ENCODE measurements around the gene YPEL4.

GRCh38 chr11:57698843-57699365, 49.2 kb upstream of the YPEL4 start:
- TF ChIP-seq CTCF (IDR thresholded peaks at IDR 0.05): no peak
- no peak for TF ChIP-seq EP300 (IDR thresholded peaks at IDR 0.05)
- TF ChIP-seq POLR2A (IDR thresholded peaks at IDR 0.05): no peak
- TF ChIP-seq POLR2AphosphoS5 (IDR thresholded peaks at IDR 0.05): no peak

Data from sigmoid colon (tissue), 4 donors.